Left ventricle myocardium inferior (tissue), 1 donor: Measurements from ENCODE around the gene OR51E2. TPM values are rescaled to one million over a fixed set of nuclear protein-coding genes. Genes with fewer than 3 reads are reported as not detected.
"Not testable (repeated sequence)": the region's sequence is repeated elsewhere in the genome, so short reads cannot be mapped to it uniquely, and the experiment has no call there.

ENCODE experiments used
- DNase-seq: peaks from one replicate; pipeline ENCODE4 v3.0.0-alpha.2; 2020
- H3K27ac ChIP-seq: fragments of 200-600 bp; replicated peaks from 2 replicates; pipeline ENCODE4 v1.8.0; 2021
- H3K27me3 ChIP-seq: fragments of 200-600 bp; 2 replicates; pipeline ENCODE4 v1.8.0; 2021; ENCODE audit warnings: low read depth
- H3K36me3 ChIP-seq: fragments of 200-600 bp; 2 replicates; pipeline ENCODE4 v1.8.0; 2021
- H3K4me1 ChIP-seq: fragments of 200-600 bp; 2 replicates; pipeline ENCODE4 v1.8.0; 2021
- H3K4me3 ChIP-seq: fragments of 200-600 bp; 2 replicates; pipeline ENCODE4 v1.8.0; 2021; ENCODE audit warnings: mild to moderate bottlenecking, moderate library complexity
- H3K9me3 ChIP-seq: fragments of 200-600 bp; replicated peaks from 2 replicates; pipeline ENCODE4 v1.8.0; 2021
- CTCF ChIP-seq: fragments of 200-600 bp; IDR thresholded peaks from 2 replicates; pipeline ENCODE4 v1.8.0; 2021; ENCODE audit warnings: antibody characterized with exemption, mild to moderate bottlenecking, borderline replicate concordance
- intact Hi-C: fragments of 100-400 bp; cut with micrococcal nuclease; formaldehyde crosslinking; loops from one replicate; pipeline ENCODE4 v1.11.0; 2022
- long read RNA-seq: library from polyadenylated mRNA; unstranded; transcript quantifications from one replicate; pipeline ENCODE4 v2.0.0, GENCODE V29; 2021
- total RNA-seq: library from RNA; stranded (reverse); fragmentation: NEBNext Ultra II Directional; extraction: Animal tissue kit (Norgen Biotek cat#: 25700); gene quantifications from one replicate; pipeline ENCODE4 v1.2.1, GENCODE V29; 2021
- donor health status: DM: no; HTN: yes; CAD: no; lungs with severe emphysema.

Gene OR51E2, protein sequence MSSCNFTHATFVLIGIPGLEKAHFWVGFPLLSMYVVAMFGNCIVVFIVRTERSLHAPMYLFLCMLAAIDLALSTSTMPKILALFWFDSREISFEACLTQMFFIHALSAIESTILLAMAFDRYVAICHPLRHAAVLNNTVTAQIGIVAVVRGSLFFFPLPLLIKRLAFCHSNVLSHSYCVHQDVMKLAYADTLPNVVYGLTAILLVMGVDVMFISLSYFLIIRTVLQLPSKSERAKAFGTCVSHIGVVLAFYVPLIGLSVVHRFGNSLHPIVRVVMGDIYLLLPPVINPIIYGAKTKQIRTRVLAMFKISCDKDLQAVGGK
- not detected for total RNA-seq
- long read RNA-seq = 0 reads

DNA sequence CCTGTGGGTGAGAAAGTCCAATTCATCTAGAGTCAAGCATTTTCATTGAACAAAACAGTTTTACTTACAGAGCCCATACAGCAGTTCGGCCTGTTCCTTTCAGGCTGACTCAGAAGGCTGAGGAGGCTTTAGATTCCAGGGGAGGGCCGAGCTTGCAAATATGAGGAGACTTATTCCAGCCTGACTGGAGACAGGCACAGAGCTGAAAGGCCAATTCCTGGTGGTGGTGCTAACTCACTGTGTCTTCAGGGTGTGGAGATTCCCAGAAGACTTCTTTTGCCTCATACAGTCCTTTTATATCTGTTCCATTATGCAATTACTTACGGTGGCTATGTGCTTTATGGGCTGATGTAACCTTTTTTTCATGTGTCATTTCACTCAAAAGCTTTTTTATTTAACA, at the start of gene OR51E2:
Gene OR51E2, minus strand, starts transcription at position 269 of the 400 bp plus-strand sequence. CDS start 15,142 bp downstream, outside the sequence.
- Histone ChIP-seq H3K4me3 (no peak within 1 kb of the TSS), H3K36me3 (no peaks in the 10 kb centered on the region), H3K4me1 (peaks cover 3% of the 10 kb centered on the region), H3K9me3 (no peaks in the 10 kb centered on the region), H3K27ac (no peak within 1 kb of the TSS), H3K27me3 (no peaks in the 10 kb centered on the region)
- intact Hi-C loops = loop anchor here (10.0 kb wide), 1 partner anchor 53 kb away; the partner anchor contains the start of gene OR51E1
- no peak for TF ChIP-seq CTCF
- no peak for DNase-seq

DNA sequence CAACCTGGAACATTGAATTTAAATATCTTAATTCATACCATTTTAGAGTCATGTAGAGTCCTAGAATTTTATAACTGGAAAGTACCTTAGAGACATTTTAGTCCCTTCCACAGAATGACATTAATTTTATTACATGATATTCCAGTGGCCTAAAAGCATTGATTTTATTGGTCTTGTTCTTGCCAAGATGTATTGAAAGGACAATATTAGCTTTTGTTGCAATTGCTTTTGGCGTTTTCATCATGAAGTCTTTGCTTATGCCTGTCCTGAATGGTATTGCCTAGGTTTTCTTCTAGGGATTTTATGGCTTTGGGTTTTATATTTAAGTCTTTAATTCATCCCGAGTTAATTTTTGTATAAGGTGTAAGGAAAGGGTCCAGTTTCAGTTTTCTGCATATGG, 43.1 kb upstream of the OR51E2 start:
- H3K9me3 ChIP-seq = no peaks in the 10 kb centered on the region
- no peak for TF ChIP-seq CTCF
- H3K36me3 ChIP-seq = no peaks in the 10 kb centered on the region
- no peaks in the 10 kb centered on the region for H3K4me1 ChIP-seq
- intact Hi-C loops = no loop called here
- H3K27me3 ChIP-seq = no peaks in the 10 kb centered on the region
- no peak overlapping the region for H3K27ac ChIP-seq
- no peak for DNase-seq
- H3K4me3 ChIP-seq = no peak overlapping the region

- intact Hi-C loops = no loop called here
- H3K36me3 ChIP-seq = no peaks in the 10 kb centered on the region
These were observed 29.5 kb upstream of the OR51E2 start for GRCh38 chr11:4727171-4727570.

GRCh38 chr11:4722616-4723534, 25.2 kb upstream of the OR51E2 start:
- H3K27me3 ChIP-seq, DNase-seq, H3K4me3 ChIP-seq, H3K27ac ChIP-seq, H3K4me1 ChIP-seq, H3K9me3 ChIP-seq, H3K36me3 ChIP-seq, intact Hi-C loops: not testable (repeated sequence)

More at GRCh38 chr11:4727171-4727570, 29.5 kb upstream of the OR51E2 start:
- Histone ChIP-seq H3K4me3 (no peak overlapping the region), H3K27me3 (no peaks in the 10 kb centered on the region), H3K4me1 (no peaks in the 10 kb centered on the region), H3K27ac (no peak overlapping the region), H3K9me3 (no peaks in the 10 kb centered on the region)
- TF ChIP-seq CTCF = no peak
- DNase-seq = no peak

DNA sequence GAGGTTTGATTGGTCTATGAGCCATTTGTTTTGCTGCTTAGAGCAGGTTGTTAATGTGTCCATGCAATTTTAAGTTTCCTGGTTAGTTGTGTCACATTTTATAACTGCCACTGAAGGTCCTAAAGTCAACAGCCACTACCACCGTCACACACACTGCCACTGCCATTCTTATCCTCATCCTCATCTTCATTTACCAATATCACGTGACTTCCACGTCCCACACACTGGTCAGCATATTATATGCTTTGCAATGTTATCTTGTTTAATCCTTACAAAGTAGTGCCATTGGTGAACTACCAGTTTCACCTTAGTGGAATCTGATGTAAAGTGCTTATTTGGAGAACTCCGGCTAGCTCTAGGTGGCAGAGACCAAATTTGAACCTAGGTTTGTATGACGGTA, 16.6 kb upstream of the OR51E2 start:
- Histone ChIP-seq H3K4me3 (no peak overlapping the region), H3K9me3 (no peaks in the 10 kb centered on the region), H3K4me1 (no peaks in the 10 kb centered on the region), H3K36me3 (no peaks in the 10 kb centered on the region), H3K27ac (no peak overlapping the region), H3K27me3 (no peaks in the 10 kb centered on the region)
- no peak for TF ChIP-seq CTCF
- no peak for DNase-seq
- intact Hi-C loops = no loop called here
